OCI-M2 (cell line): ENCODE results near the gene AQP6.

Source experiments
- DNase-seq: peaks from one replicate; lab custom pipeline; 2025; ENCODE audit not compliant: unreplicated experiment; lab: John Stamatoyannopoulos, UW

Gene AQP6

GRCh38 chr12:49955899-49956662 lies 16.7 kb upstream of the AQP6 start:
- no peak for DNase-seq

GRCh38 chr12:49956663-49957569 lies 15.8 kb upstream of the AQP6 start:
- no peak for DNase-seq

GRCh38 chr12:49957570-49957967 lies 15.2 kb upstream of the AQP6 start:
- no peak for DNase-seq

- DNase-seq = no peak
These were observed 12.9 kb upstream of the AQP6 start for GRCh38 chr12:49959685-49960473.

- DNase-seq = no peak
These were observed 12.2 kb upstream of the AQP6 start for GRCh38 chr12:49960474-49961110.

GRCh38 chr12:49961111-49961922 lies 11.4 kb upstream of the AQP6 start, which contains the start of gene AQP5:
Gene AQP5, plus strand, starts transcription at chr12:49961872. Its CDS starts 146 bp downstream, at chr12:49962018.
- DNase-seq = no peak

- DNase-seq = no peak
These were observed 10.6 kb upstream of the AQP6 start for GRCh38 chr12:49961993-49962764.

- DNase-seq = no peak
These were observed 9.6 kb upstream of the AQP6 start for GRCh38 chr12:49962861-49963765.

GRCh38 chr12:49963976-49964815 lies 8.6 kb upstream of the AQP6 start:
- DNase-seq = no peak

- DNase-seq = no peak
These were observed 7.7 kb upstream of the AQP6 start for GRCh38 chr12:49964849-49965624.

- DNase-seq = no peak
These were observed 6.9 kb upstream of the AQP6 start for GRCh38 chr12:49965836-49966235.

- no peak for DNase-seq
These were observed 6.2 kb upstream of the AQP6 start for GRCh38 chr12:49966511-49967041.

- DNase-seq = peak; percentile 45
These were observed 5.5 kb upstream of the AQP6 start for GRCh38 chr12:49967042-49967776.

- no peak for DNase-seq
These were observed 4.9 kb upstream of the AQP6 start for GRCh38 chr12:49967777-49968250.

GRCh38 chr12:49968471-49968870 lies 4.3 kb upstream of the AQP6 start:
- no peak for DNase-seq
